GM19035 (cell line): ENCODE results near the gene OSBPL2.

ENCODE experiments used
- ATAC-seq: cut with Tn5 transposase; IDR thresholded peaks from one replicate; pipeline ENCODE4 v1.9.1; 2021; ENCODE audit not compliant: unreplicated experiment

The OSBPL2 gene

GRCh38 chr20:62277253-62277652, 38.9 kb downstream of the OSBPL2 start:
- no peak for ATAC-seq

- ATAC-seq = no peak
Observed at GRCh38 chr20:62280303-62280702, 42.0 kb downstream of the OSBPL2 start.

- ATAC-seq = no peak
Observed at GRCh38 chr20:62281161-62281933, 43.0 kb downstream of the OSBPL2 start.

- no peak for ATAC-seq
Observed at GRCh38 chr20:62282103-62282502, 43.8 kb downstream of the OSBPL2 start.

- no peak for ATAC-seq
Observed at GRCh38 chr20:62282877-62283503, 44.7 kb downstream of the OSBPL2 start.

- no peak for ATAC-seq
Observed at GRCh38 chr20:62284448-62284847, 46.1 kb downstream of the OSBPL2 start.

GRCh38 chr20:62285151-62285550, 46.8 kb downstream of the OSBPL2 start:
- no peak for ATAC-seq

- no peak for ATAC-seq
Observed at GRCh38 chr20:62285722-62286121, 47.4 kb downstream of the OSBPL2 start.

GRCh38 chr20:62286493-62287064, 48.3 kb downstream of the OSBPL2 start:
- ATAC-seq = no peak

GRCh38 chr20:62287129-62287528, 48.8 kb downstream of the OSBPL2 start:
- no peak for ATAC-seq

- no peak for ATAC-seq
Observed at GRCh38 chr20:62287759-62288534, 49.6 kb downstream of the OSBPL2 start.

GRCh38 chr20:62288535-62289105, 50.3 kb downstream of the OSBPL2 start:
- no peak for ATAC-seq

- no peak for ATAC-seq
Observed at GRCh38 chr20:62289131-62289530, 50.8 kb downstream of the OSBPL2 start.

- ATAC-seq = no peak
Observed at GRCh38 chr20:62289898-62290297, 51.6 kb downstream of the OSBPL2 start.

GRCh38 chr20:62291251-62292066, 53.1 kb downstream of the OSBPL2 start:
- ATAC-seq = no peak

GRCh38 chr20:62292108-62292507, 53.8 kb downstream of the OSBPL2 start:
- ATAC-seq = no peak

GRCh38 chr20:62293111-62293784, 54.9 kb downstream of the OSBPL2 start:
- ATAC-seq = no peak

GRCh38 chr20:62293946-62294345, 55.6 kb downstream of the OSBPL2 start:
- ATAC-seq = no peak

- ATAC-seq = no peak
Observed at GRCh38 chr20:62294516-62294915, 56.2 kb downstream of the OSBPL2 start.
